Measurements from ENCODE around the gene POLL.

DNA sequence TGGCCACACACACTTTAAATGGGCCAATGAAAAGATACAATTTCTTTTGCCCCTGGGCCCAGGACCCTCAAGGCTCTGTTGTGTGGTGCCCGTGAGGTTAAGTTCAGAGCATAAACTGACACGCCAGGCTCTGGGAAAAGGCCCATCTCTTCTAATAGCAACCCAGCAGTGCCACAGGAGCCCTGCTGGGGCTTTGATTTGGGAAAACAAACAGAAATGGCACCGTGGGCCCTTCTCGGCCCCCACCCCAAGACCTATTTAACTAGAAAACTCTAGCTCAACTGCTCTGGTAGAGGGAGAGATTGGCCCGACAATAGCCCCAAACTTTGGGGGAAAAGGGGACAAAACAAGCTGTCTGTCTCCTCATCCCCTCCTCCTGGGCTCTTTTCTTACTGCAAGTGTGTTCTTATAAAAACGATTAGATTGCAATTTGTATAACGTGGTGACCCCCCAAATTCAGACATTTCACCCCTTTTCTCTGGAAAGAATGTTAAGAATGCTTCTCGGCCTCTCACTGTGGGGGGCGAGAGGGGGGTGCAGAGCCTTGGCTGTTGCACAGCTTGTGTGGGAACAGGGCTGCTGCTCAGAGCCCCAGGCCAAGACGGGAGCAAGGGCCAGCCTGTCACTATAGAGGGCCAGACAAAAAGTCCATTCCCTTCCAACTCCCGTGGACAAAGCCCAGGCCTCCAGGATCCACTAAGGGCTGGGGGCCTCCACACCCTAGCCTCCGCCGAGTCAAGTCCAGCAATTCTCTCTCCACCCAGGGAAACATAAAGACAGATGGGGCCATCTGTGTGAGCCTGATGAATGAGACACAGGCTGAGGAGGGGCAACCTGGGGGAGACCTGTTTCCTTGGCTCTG lies 26.8 kb upstream of the POLL start:
- no peak for TF ChIP-seq CEBPB (IDR thresholded peaks at IDR 0.05)
- no peak for TF ChIP-seq YY1 (IDR thresholded peaks at IDR 0.05; ENCODE audit: low read depth)
- no peak for TF ChIP-seq EGR1 (IDR thresholded peaks at IDR 0.05)
- no peak for TF ChIP-seq RAD21 (IDR thresholded peaks at IDR 0.05; ENCODE audit: low read depth)
- no peak for TF ChIP-seq EP300 (IDR thresholded peaks at IDR 0.05; ENCODE audit: borderline replicate concordance)

Data from Ishikawa (cell line).